GM12891 (cell line): ENCODE results near the gene MMP14.
A peak's percentile ranks its signal among the peaks of the same experiment; 100 is the strongest.

ENCODE experiments used
- DNase-seq: peaks from one replicate; pipeline ENCODE4 v3.0.0; 2011; ENCODE audit warnings: low spot score; ENCODE audit not compliant: insufficient read length
- FAIRE-seq: peaks from 2 replicates; lab custom pipeline; 2011; peaks lifted over from hg19 to GRCh38; lab: Jason Lieb, UNC
- PAX5 ChIP-seq: IDR thresholded peaks from 2 replicates; pipeline ENCODE4 v1.6.1; 2011; ENCODE audit warnings: low read length, moderate library complexity, mild to moderate bottlenecking; ENCODE audit not compliant: insufficient read depth, severe bottlenecking
- POLR2A ChIP-seq: IDR thresholded peaks from 2 replicates; pipeline ENCODE4 v1.6.1; 2011; ENCODE audit warnings: low read depth, low read length, control low read depth
- POLR2AphosphoS5 ChIP-seq: IDR thresholded peaks from 2 replicates; pipeline ENCODE4 v1.6.1; 2011; ENCODE audit warnings: low read depth, low read length, control low read depth
- POU2F2 ChIP-seq: IDR thresholded peaks from 2 replicates; pipeline ENCODE4 v1.6.1; 2011; ENCODE audit warnings: low read depth, mild to moderate bottlenecking, control low read depth, low read length, moderate library complexity
- SPI1 ChIP-seq: IDR thresholded peaks from 2 replicates; pipeline ENCODE4 v1.6.1; 2011; ENCODE audit warnings: low read depth, low read length, control low read depth
- TAF1 ChIP-seq: IDR thresholded peaks from 2 replicates; pipeline ENCODE4 v1.6.1; 2011; ENCODE audit warnings: low read depth, low read length, control low read depth

Gene MMP14

GRCh38 chr14:22829661-22830442 is 6.5 kb upstream of the MMP14 start, which contains the start of gene MRPL52:
TSS of gene MRPL52 (plus strand) at chr14:22829887. CDS start at chr14:22829913, 26 bp downstream.
- TF ChIP-seq POU2F2 (peak; percentile 75; the same call in 1 of the 2 replicates), TAF1 (peak; percentile 73), PAX5 (peak; percentile 16), POLR2A (peak; percentile 83), POLR2AphosphoS5 (peak; percentile 72), SPI1 (0 out of 2 replicates have a peak, but pooled peaks have one; percentile 1)
- peak; percentile 92 for FAIRE-seq
- DNase-seq = peak; percentile 77

- no peak for TF ChIP-seq POLR2A
- no peak for FAIRE-seq
- no peak for DNase-seq
These were observed 5.9 kb upstream of the MMP14 start for GRCh38 chr14:22830443-22831010.

- TF ChIP-seq SPI1 (no peak), POU2F2 (no peak), POLR2A (no peak)
- FAIRE-seq (no peak), DNase-seq (no peak)
These were observed 880 bp upstream of the MMP14 start for GRCh38 chr14:22835505-22835904.

GRCh38 chr14:22837114-22837749 is 847 bp downstream of the MMP14 start:
- TF ChIP-seq POLR2AphosphoS5 (no peak), POU2F2 (no peak), SPI1 (no peak), TAF1 (no peak)
- FAIRE-seq (no peak), DNase-seq (no peak)

- no peak for TF ChIP-seq PAX5
- no peak for TF ChIP-seq POLR2AphosphoS5
- no peak for TF ChIP-seq POLR2A
- no peak for TF ChIP-seq TAF1
- FAIRE-seq (no peak), DNase-seq (no peak)
These were observed 1.6 kb downstream of the MMP14 start for GRCh38 chr14:22837750-22838538.

- DNase-seq (no peak), FAIRE-seq (no peak)
- TF ChIP-seq POLR2AphosphoS5 (no peak), POU2F2 (no peak), POLR2A (no peak), PAX5 (no peak), SPI1 (peak; percentile 6; the same call in 1 of the 2 replicates), TAF1 (no peak)
These were observed 2.3 kb downstream of the MMP14 start for GRCh38 chr14:22838631-22839041.

- no peak for FAIRE-seq
- TF ChIP-seq PAX5 = no peak
- TF ChIP-seq POLR2A = no peak
- no peak for TF ChIP-seq SPI1
- TF ChIP-seq TAF1 = no peak
- TF ChIP-seq POLR2AphosphoS5 = no peak
- TF ChIP-seq POU2F2 = no peak
These were observed 2.9 kb downstream of the MMP14 start for GRCh38 chr14:22839159-22839779.

GRCh38 chr14:22841311-22841710 is 4.9 kb downstream of the MMP14 start:
- FAIRE-seq = no peak
- DNase-seq = no peak

More at GRCh38 chr14:22839159-22839779, 2.9 kb downstream of the MMP14 start:
- DNase-seq = no peak

GRCh38 chr14:22841769-22842168 is 5.4 kb downstream of the MMP14 start:
- DNase-seq = no peak
- FAIRE-seq = no peak
- TF ChIP-seq POU2F2 (no peak), PAX5 (no peak), POLR2A (no peak), POLR2AphosphoS5 (no peak), TAF1 (no peak), SPI1 (no peak)

More at GRCh38 chr14:22841311-22841710, 4.9 kb downstream of the MMP14 start:
- no peak for TF ChIP-seq TAF1
- no peak for TF ChIP-seq POU2F2
- no peak for TF ChIP-seq POLR2A
- no peak for TF ChIP-seq PAX5
- TF ChIP-seq POLR2AphosphoS5 = no peak
- TF ChIP-seq SPI1 = no peak
